Smooth muscle cell (in vitro differentiated cells): ENCODE results near the gene LRRC36. TPM values are rescaled to one million over a fixed set of nuclear protein-coding genes. Genes with fewer than 3 reads are reported as not detected.

Experiments
- DNase-seq: peaks from one replicate; lab custom pipeline; 2025; ENCODE audit not compliant: unreplicated experiment; lab: John Stamatoyannopoulos, UW
- H2AFZ ChIP-seq: fragments of 200-600 bp; sonication (generic); 2 replicates; pipeline ENCODE4 v1.6.0; 2016; ENCODE audit warnings: antibody characterized with exemption, low read depth, mild to moderate bottlenecking
- H3F3A ChIP-seq: fragments of 200-600 bp; sonication (generic); 2 replicates; pipeline ENCODE4 v1.6.0; 2017; ENCODE audit warnings: antibody characterized with exemption, low read depth
- H3K27ac ChIP-seq: fragments of 200-600 bp; sonication (generic); 2 replicates; pipeline ENCODE4 v1.5.1; 2016; ENCODE audit warnings: low read depth, mild to moderate bottlenecking
- H3K27me3 ChIP-seq: fragments of 200-600 bp; sonication (generic); 2 replicates; pipeline ENCODE4 v1.6.1; 2016; ENCODE audit warnings: low read depth, mild to moderate bottlenecking
- H3K36me3 ChIP-seq: fragments of 200-600 bp; sonication (generic); 2 replicates; pipeline ENCODE4 v1.5.1; 2016; ENCODE audit warnings: low read depth
- H3K4me1 ChIP-seq: fragments of 200-600 bp; sonication (generic); 2 replicates; pipeline ENCODE4 v1.5.1; 2016; ENCODE audit warnings: low read depth
- H3K4me2 ChIP-seq: fragments of 200-600 bp; sonication (generic); 2 replicates; pipeline ENCODE4 v1.6.0; 2016; ENCODE audit warnings: mild to moderate bottlenecking
- H3K4me3 ChIP-seq: fragments of 200-600 bp; sonication (generic); 2 replicates; pipeline ENCODE4 v1.5.1; 2016; ENCODE audit warnings: mild to moderate bottlenecking
- H3K79me2 ChIP-seq: fragments of 200-600 bp; sonication (generic); 2 replicates; pipeline ENCODE4 v1.6.0; 2016; ENCODE audit warnings: low read depth, mild to moderate bottlenecking
- H3K9ac ChIP-seq: fragments of 200-600 bp; sonication (generic); 2 replicates; pipeline ENCODE4 v1.6.0; 2016; ENCODE audit warnings: low read depth
- H3K9me3 ChIP-seq: fragments of 200-600 bp; sonication (generic); replicated peaks from 2 replicates; pipeline ENCODE4 v1.5.1; 2016; ENCODE audit warnings: low read depth
- H4K20me1 ChIP-seq: fragments of 200-600 bp; sonication (generic); 2 replicates; pipeline ENCODE4 v1.6.0; 2016; ENCODE audit warnings: low read depth
- WGBS: methylation state at CpG from one replicate; pipeline ENCODE4 v1.1.7; 2016; ENCODE audit warnings: low lambda C conversion rate; 5-methylcytosine and 5-hydroxymethylcytosine counted together
- polyA plus RNA-seq: library from polyadenylated mRNA; unstranded; fragments of >200 nt; fragmentation: Nextera tagmentation; extraction: Ambion mirVana; gene quantifications from 2 replicates; pipeline ENCODE4 v1.2.1, GENCODE V29; 2016
- total RNA-seq: library from RNA; depleted of rRNA; stranded (reverse); fragments of >200 nt; gene quantifications from 2 replicates; pipeline ENCODE4 v1.2.3, GENCODE V29; 2014
- TF ChIP-seq, protein P1 (sequence below): fragments of 200-600 bp; sonication (generic); IDR thresholded peaks from 2 replicates; pipeline ENCODE4 v1.5.1; 2017; ENCODE audit warnings: borderline replicate concordance, mild to moderate bottlenecking, antibody characterized with exemption; ENCODE audit not compliant: insufficient read depth, poor library complexity, severe bottlenecking

Gene LRRC36
- total and polyA plus RNA-seq, 2 experiments from 2014 or later: 0.24 TPM; not detected in 1

DNA sequence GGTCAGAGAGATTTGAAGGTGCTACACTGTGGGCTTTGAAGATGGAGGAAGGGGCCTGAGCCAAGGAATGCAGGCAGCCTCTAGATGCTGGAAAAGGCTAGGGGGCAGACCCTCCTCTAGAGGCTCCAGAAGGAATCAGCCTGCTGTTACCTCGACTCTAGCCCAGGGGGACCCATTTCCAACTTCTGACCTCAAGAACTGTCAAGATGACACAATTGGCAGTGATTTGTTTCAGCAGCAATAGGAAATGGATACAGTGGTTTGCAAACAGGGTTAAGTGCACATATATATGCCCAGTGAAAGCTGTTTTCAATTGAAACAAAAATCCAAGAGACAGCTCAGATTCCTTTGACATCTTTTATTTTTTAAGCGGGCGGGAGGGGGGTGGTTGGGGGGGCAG is 93.3 kb downstream of the LRRC36 start:
- 71% methylated on average over 3 of the region's 3 CpGs for WGBS
- Histone ChIP-seq H3K4me1 (peaks cover 18% of the 10 kb centered on the region), H2AFZ (no peak overlapping the region), H3K9ac (no peak overlapping the region), H3K9me3 (no peaks in the 10 kb centered on the region), H3K27me3 (peaks cover 16% of the 10 kb centered on the region), H3K4me2 (no peak overlapping the region), H3K36me3 (no peaks in the 10 kb centered on the region), H3F3A (no peaks in the 10 kb centered on the region), H4K20me1 (no peaks in the 10 kb centered on the region), H3K4me3 (no peak overlapping the region), H3K79me2 (no peaks in the 10 kb centered on the region), H3K27ac (no peak overlapping the region)
- TF ChIP-seq, protein P1, sequence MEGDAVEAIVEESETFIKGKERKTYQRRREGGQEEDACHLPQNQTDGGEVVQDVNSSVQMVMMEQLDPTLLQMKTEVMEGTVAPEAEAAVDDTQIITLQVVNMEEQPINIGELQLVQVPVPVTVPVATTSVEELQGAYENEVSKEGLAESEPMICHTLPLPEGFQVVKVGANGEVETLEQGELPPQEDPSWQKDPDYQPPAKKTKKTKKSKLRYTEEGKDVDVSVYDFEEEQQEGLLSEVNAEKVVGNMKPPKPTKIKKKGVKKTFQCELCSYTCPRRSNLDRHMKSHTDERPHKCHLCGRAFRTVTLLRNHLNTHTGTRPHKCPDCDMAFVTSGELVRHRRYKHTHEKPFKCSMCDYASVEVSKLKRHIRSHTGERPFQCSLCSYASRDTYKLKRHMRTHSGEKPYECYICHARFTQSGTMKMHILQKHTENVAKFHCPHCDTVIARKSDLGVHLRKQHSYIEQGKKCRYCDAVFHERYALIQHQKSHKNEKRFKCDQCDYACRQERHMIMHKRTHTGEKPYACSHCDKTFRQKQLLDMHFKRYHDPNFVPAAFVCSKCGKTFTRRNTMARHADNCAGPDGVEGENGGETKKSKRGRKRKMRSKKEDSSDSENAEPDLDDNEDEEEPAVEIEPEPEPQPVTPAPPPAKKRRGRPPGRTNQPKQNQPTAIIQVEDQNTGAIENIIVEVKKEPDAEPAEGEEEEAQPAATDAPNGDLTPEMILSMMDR: no peak
- no peak for DNase-seq

DNA sequence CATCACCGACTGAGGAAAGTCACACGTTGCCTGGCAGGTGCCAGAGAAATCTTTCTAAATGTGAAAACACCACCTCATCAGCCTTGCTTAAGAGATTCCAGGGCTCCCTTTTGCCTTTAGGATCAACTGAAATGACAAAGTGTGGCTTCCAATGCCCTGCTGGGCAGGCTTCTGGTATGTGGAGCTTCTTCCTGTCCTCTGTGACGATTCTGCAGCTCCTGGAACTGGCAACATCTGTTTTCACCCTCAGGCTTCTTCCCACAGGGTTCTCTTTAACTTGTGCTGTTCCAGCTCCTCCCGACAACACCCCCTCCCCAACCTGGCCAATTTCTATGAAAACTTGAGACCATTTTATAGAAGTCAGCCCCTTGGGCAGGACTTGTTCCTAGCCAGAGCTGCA is 94.4 kb downstream of the LRRC36 start:
- Histone ChIP-seq H3K27ac (no peak overlapping the region), H3K9ac (no peak overlapping the region), H4K20me1 (no peaks in the 10 kb centered on the region), H3K9me3 (no peaks in the 10 kb centered on the region), H3F3A (no peaks in the 10 kb centered on the region), H3K4me2 (no peak overlapping the region), H3K4me3 (no peak overlapping the region), H3K27me3 (peaks cover 25% of the 10 kb centered on the region), H3K79me2 (no peaks in the 10 kb centered on the region), H3K4me1 (peaks cover 16% of the 10 kb centered on the region), H2AFZ (no peak overlapping the region), H3K36me3 (no peaks in the 10 kb centered on the region)
- 70% methylated on average over 4 of the region's 4 CpGs for WGBS
- TF ChIP-seq, protein P1: no peak
- no peak for DNase-seq

- Histone ChIP-seq H2AFZ (no peak overlapping the region), H3K9ac (no peak overlapping the region), H3K4me3 (no peak overlapping the region), H4K20me1 (no peaks in the 10 kb centered on the region), H3K9me3 (no peaks in the 10 kb centered on the region), H3K4me1 (peaks cover 15% of the 10 kb centered on the region), H3F3A (no peaks in the 10 kb centered on the region), H3K27me3 (peaks cover 27% of the 10 kb centered on the region), H3K79me2 (no peaks in the 10 kb centered on the region), H3K27ac (no peak overlapping the region), H3K4me2 (no peak overlapping the region), H3K36me3 (no peaks in the 10 kb centered on the region)
- TF ChIP-seq, protein P1: no peak
- WGBS: 93% methylated on average over 5 of the region's 5 CpGs
- no peak for DNase-seq
Observed at GRCh38 chr16:67423015-67423414, 96.4 kb downstream of the LRRC36 start.

- H3K9me3 ChIP-seq: no peaks in the 10 kb centered on the region
- TF ChIP-seq, protein P1: no peak
- WGBS: 28% methylated on average over 9 of the region's 9 CpGs
- H3K27me3 ChIP-seq: peaks cover 32% of the 10 kb centered on the region
- no peaks in the 10 kb centered on the region for H4K20me1 ChIP-seq
- H3K36me3 ChIP-seq: no peaks in the 10 kb centered on the region
- H3K4me2 ChIP-seq: no peak overlapping the region
- H3K27ac ChIP-seq: no peak overlapping the region
- no peak overlapping the region for H3K9ac ChIP-seq
- no peaks in the 10 kb centered on the region for H3F3A ChIP-seq
- no peak for DNase-seq
- H3K4me3 ChIP-seq: no peak overlapping the region
- no peaks in the 10 kb centered on the region for H3K79me2 ChIP-seq
- peaks cover 15% of the 10 kb centered on the region for H3K4me1 ChIP-seq
- no peak overlapping the region for H2AFZ ChIP-seq
Observed at GRCh38 chr16:67423611-67424260, 97.1 kb downstream of the LRRC36 start.
